H1 (cell line): ENCODE results near the gene IGFBP1. TPM values are rescaled to one million over a fixed set of nuclear protein-coding genes. Genes with fewer than 3 reads are reported as not detected.

Source experiments
- BCL11A ChIP-seq, 2 experiments: IDR thresholded peaks; one replicate each; pipeline ENCODE4 v1.6.1; 2011; ENCODE audit warnings: low read depth in 2 of 2, low read length in 2 of 2, mild to moderate bottlenecking in 2 of 2
- CBX5 ChIP-seq: fragments of 300-800, 300-1000 bp; sonication (generic); IDR thresholded peaks from 2 replicates; pipeline ENCODE4 v1.7.1; 2016; ENCODE audit warnings: antibody characterized with exemption, low read length, low read depth
- KDM5A ChIP-seq: fragments of 200-600 bp; IDR thresholded peaks from 2 replicates; pipeline ENCODE4 v1.7.1; 2012; ENCODE audit warnings: mild to moderate bottlenecking, low read length, inconsistent platforms, mixed read lengths
- MAFK ChIP-seq: IDR thresholded peaks from 2 replicates; pipeline ENCODE4 v1.6.1; 2012; ENCODE audit warnings: low read depth, mild to moderate bottlenecking, improper control_type of control experiment, low read length
- SAP30 ChIP-seq: fragments of 300-600 bp; sonication (generic); IDR thresholded peaks from 2 replicates; pipeline ENCODE4 v1.7.1; 2012; ENCODE audit warnings: low read length, moderate library complexity, mild to moderate bottlenecking, inconsistent platforms; ENCODE audit not compliant: insufficient read depth, insufficient replicate concordance
- SIRT6 ChIP-seq: IDR thresholded peaks from one replicate; pipeline ENCODE4 v1.7.1; 2012; ENCODE audit warnings: low read length, inconsistent platforms
- polyA plus RNA-seq, 7 experiments: library from polyadenylated mRNA; depleted of rRNA in 3 of 7; stranded (reverse) in 5 of 7; unstranded in 2 of 7; fragments of >200 nt in 5 of 7; fragments of 200-250 nt in 2 of 7; gene quantifications; 1 replicate in 5 of 7; 2 replicates in 1 of 7; 4 replicates in 1 of 7; pipeline versions ENCODE4 v1.2.1 to v1.2.3, GENCODE V29; 2011 to 2013; ENCODE audit warnings: missing spikeins in 2 of 7, mixed read lengths in 2 of 7
- total RNA-seq: library from RNA; stranded (reverse); fragmentation: NEBNext Ultra II Directional; extraction: Animal tissue kit (Norgen Biotek cat#: 25700); gene quantifications from 2 replicates; pipeline ENCODE4 v1.2.1, GENCODE V29; 2021
- TF ChIP-seq, protein P1 (sequence below): IDR thresholded peaks from 2 replicates; pipeline ENCODE4 v1.6.1; 2011; ENCODE audit warnings: low read depth, mild to moderate bottlenecking, low read length; ENCODE audit not compliant: insufficient read depth

The IGFBP1 gene
- total and polyA plus RNA-seq, 2 of the 8 experiments (the other 6 are each of a cell fraction or from before 2014, with no cell fraction given) = not detected

GRCh38 chr7:45863715-45864114, 24.6 kb upstream of the IGFBP1 start (continued):
- TF ChIP-seq MAFK = no peak
- no peak for TF ChIP-seq SAP30
- TF ChIP-seq, protein P1, sequence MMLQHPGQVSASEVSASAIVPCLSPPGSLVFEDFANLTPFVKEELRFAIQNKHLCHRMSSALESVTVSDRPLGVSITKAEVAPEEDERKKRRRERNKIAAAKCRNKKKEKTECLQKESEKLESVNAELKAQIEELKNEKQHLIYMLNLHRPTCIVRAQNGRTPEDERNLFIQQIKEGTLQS = no peak
- TF ChIP-seq KDM5A = no peak
- TF ChIP-seq SIRT6 = no peak
- no peak for TF ChIP-seq CBX5
- TF ChIP-seq BCL11A (IDR thresholded peaks at IDR 0.05; ENCODE audit: low read depth in 2 of 2, low read length in 2 of 2) = no peak
